Measurements from ENCODE around the gene ZNF609. TPM values are rescaled to one million over a fixed set of nuclear protein-coding genes. Genes with fewer than 3 reads are reported as not detected.
A peak's percentile ranks its signal among the peaks of the same experiment; 100 is the strongest.

ZNF609 gene
- total RNA-seq, 2 donors from 2014 or later = 17.9 to 22.7 TPM

GRCh38 chr15:64566629-64567427 lies 106.5 kb downstream of the ZNF609 start:
- ATAC-seq = no peak
- no peaks in the 10 kb centered on the region for H3K27me3 ChIP-seq
- intact Hi-C loops (cut with DNase I) = no loop called here
- H3K27ac ChIP-seq = no peak overlapping the region
- TF ChIP-seq CTCF (IDR thresholded peaks at IDR 0.05) = no peak
- TF ChIP-seq POLR2A (IDR thresholded peaks at IDR 0.05) = no peak
- H3K9me3 ChIP-seq = no peaks in the 10 kb centered on the region
- no peak overlapping the region for H3K4me3 ChIP-seq
- no peak for DNase-seq
- 89 to 90% methylated on average over 11 of the region's 11 CpGs for WGBS, 2 donors
- H3K4me1 ChIP-seq = peaks cover 4% of the 10 kb centered on the region
- H3K36me3 ChIP-seq (replicated peaks in 1 of 2; ENCODE audit: insufficient read depth in 1 of 2, low read depth in 2 of 2) = no peaks in the 10 kb centered on the region

DNA sequence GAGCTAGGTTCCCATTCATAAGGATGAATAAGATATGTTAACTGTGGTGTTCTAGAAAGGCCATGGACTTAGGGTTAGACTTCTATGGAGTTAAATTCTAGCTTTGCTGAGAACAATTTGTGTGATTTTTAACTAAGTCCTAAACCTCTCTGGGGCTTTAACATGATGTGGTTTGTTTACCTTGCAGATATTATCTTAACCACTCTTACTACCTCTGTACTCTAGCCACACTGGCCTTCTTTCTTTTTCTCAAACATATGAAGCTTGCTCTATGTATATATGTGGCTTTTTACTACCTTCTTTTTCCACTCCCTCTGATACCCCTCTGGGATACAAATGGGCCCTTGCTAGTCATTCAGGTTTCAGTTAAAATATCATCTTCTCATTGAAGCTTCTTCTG lies 108.4 kb downstream of the ZNF609 start:
- intact Hi-C loops (cut with DNase I) = no loop called here
- Histone ChIP-seq H3K9me3 (no peaks in the 10 kb centered on the region), H3K27ac (peak overlapping the region in 1 of 4 donors; percentile 20), H3K4me1 (peaks cover 12% of the 10 kb centered on the region), H3K36me3 (replicated peaks in 1 of 2; ENCODE audit: insufficient read depth in 1 of 2, low read depth in 2 of 2) (no peaks in the 10 kb centered on the region), H3K4me3 (no peak overlapping the region), H3K27me3 (no peaks in the 10 kb centered on the region)
- DNase-seq = no peak
- no peak for TF ChIP-seq POLR2A (IDR thresholded peaks at IDR 0.05)
- no peak for TF ChIP-seq CTCF (IDR thresholded peaks at IDR 0.05)
- no peak for ATAC-seq

GRCh38 chr15:64571857-64572291 lies 111.5 kb downstream of the ZNF609 start:
- DNase-seq = peak; percentile 43 to 80 (median 60)
- Histone ChIP-seq H3K4me3 (no peak overlapping the region), H3K9me3 (no peaks in the 10 kb centered on the region), H3K27me3 (no peaks in the 10 kb centered on the region), H3K27ac (peak overlapping the region in 2 of 4 donors; percentile 22 to 50), H3K4me1 (peaks cover 12% of the 10 kb centered on the region), H3K36me3 (replicated peaks in 1 of 2; ENCODE audit: insufficient read depth in 1 of 2, low read depth in 2 of 2) (no peaks in the 10 kb centered on the region)
- 35 to 36% methylated on average over 4 of the region's 4 CpGs for WGBS, 2 donors
- intact Hi-C loops (cut with DNase I) = no loop called here
- ATAC-seq = peak; percentile 86
- TF ChIP-seq CTCF (IDR thresholded peaks at IDR 0.05) (no peak), POLR2A (IDR thresholded peaks at IDR 0.05) (no peak)

DNA sequence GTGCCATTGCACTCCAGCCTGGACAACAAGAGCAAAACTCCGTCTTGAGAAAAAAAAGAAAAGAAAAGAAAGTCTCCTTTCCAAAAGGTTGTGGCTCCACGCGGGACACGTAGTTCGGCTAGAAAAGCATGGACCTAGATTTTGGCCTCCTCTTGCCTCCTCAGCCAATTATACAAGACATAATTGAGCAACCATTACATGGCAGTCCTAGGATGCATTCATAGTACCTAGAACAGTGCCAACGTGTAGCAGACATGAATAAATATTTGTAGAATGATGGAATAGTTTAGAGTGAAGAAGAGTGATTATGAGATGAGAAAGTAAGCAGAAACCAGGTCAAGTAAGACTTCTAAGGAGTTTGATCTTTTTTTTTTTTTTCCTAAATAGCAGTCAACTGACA lies 112.5 kb downstream of the ZNF609 start:
- WGBS, 2 donors = 84 to 85% methylated on average over 6 of the region's 6 CpGs
- no peaks in the 10 kb centered on the region for H3K9me3 ChIP-seq
- peaks cover 12% of the 10 kb centered on the region for H3K4me1 ChIP-seq
- H3K36me3 ChIP-seq (replicated peaks in 1 of 2; ENCODE audit: insufficient read depth in 1 of 2, low read depth in 2 of 2) = no peaks in the 10 kb centered on the region
- no peaks in the 10 kb centered on the region for H3K27me3 ChIP-seq
- DNase-seq (no peak), ATAC-seq (no peak)
- intact Hi-C loops (cut with DNase I) = no loop called here
- no peak overlapping the region for H3K4me3 ChIP-seq
- no peak overlapping the region for H3K27ac ChIP-seq
- TF ChIP-seq POLR2A (IDR thresholded peaks at IDR 0.05) (no peak), CTCF (IDR thresholded peaks at IDR 0.05) (no peak)

All from body of pancreas (tissue), 4 donors.